GM19397 (cell line): ENCODE data around the gene DNAH11.

Source experiments
- ATAC-seq: cut with Tn5 transposase; IDR thresholded peaks from one replicate; pipeline ENCODE4 v1.9.1; 2021; ENCODE audit warnings: mild to moderate bottlenecking, moderate library complexity; ENCODE audit not compliant: unreplicated experiment

The DNAH11 gene

GRCh38 chr7:21547501-21547900 is 4.7 kb downstream of the DNAH11 start:
- no peak for ATAC-seq

GRCh38 chr7:21548491-21548890 is 5.7 kb downstream of the DNAH11 start:
- ATAC-seq = no peak

GRCh38 chr7:21550076-21550475 is 7.2 kb downstream of the DNAH11 start:
- no peak for ATAC-seq

DNA sequence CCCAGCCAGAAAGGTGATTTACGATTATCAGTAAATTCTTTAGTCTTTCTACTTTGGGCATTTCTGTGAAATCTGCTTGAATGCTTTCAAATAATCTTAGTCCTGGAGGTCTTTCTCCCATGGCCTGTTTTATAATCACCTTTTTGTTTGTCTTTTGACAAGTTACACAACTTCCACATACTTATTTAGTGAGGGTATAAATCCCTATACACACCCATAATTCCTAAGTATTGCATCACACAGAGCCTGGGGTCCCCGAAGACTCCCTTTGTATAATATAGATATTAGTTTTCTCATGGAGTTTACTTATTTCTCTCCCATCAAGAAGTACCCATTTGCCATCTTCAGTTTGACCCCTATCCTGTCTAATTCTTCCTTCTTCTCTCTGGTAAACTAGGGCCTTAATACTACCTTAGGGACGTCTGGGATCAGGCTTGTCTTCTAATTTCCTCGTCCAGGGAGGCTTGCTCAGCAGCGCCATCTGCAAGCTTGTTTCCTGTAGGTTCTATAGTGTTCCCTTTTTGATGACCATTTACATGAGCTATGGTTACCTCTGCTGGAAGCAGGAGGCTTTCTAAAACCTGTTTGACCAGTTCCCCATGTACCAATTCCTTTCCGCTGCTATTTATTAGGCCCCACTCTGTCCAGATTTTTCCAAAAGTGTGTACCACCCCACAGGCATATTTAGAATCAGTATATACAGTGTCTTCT is 8.1 kb downstream of the DNAH11 start:
- no peak for ATAC-seq

GRCh38 chr7:21562385-21562784 is 19.5 kb downstream of the DNAH11 start:
- ATAC-seq = no peak

DNA sequence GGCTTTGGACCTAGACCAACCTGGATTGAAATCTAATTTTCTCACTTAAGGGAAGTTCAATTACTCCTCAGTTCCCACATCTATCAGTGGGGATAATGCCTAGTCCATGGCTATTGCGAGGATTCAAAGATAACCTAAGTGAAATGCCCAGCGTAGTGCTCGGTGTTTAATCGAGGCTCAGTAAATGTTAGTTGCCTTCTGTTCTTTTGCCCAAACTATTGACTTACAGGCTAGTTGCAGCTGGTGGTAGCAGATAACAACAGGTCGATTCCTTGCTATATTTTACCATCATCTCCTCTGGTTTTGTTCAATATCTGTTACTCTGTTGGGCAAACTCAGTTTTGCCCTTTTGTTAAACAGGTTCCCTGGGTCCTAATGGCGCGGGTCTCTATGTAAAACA is 22.8 kb downstream of the DNAH11 start:
- ATAC-seq = no peak

GRCh38 chr7:21566094-21566493 is 23.3 kb downstream of the DNAH11 start:
- ATAC-seq = no peak

GRCh38 chr7:21568762-21569161 is 25.9 kb downstream of the DNAH11 start:
- ATAC-seq = no peak

- ATAC-seq = no peak
These were observed 29.8 kb downstream of the DNAH11 start for GRCh38 chr7:21572331-21573313.

DNA sequence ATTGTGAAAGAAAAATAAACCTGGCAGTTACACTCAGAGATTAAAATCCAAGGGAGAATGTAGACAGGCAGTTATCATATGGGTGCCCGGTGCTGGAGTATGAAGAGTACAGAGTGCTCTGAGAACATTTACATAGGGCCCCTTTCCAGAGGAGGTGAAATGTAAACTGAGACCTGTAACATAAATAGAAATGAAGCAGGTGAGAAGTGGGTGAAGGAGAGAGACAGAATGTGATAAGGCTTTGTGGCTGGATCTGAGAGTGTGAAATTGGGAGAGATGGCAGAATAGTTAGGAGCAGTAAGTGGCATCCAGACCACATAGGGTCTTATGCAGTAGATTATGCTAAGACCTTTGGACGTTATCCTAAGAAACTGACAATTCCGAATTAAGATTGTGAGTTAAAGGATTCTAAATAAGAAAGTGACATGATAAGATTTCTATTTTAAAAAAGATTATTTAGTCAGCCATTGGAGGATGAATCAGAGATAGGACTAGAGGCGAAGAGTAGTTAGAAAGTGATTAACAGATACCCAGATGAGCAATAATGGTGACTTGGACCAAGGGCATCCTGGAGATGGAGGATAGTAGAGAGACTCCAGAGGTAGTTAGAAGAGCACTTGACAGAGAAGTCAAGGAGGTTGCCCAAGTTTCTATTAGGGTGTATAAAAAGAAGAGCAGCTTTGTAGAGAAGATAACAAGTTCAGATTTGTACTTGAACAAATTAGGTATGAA is 36.7 kb downstream of the DNAH11 start:
- ATAC-seq = no peak

GRCh38 chr7:21580073-21580521 is 37.3 kb downstream of the DNAH11 start:
- ATAC-seq = no peak

DNA sequence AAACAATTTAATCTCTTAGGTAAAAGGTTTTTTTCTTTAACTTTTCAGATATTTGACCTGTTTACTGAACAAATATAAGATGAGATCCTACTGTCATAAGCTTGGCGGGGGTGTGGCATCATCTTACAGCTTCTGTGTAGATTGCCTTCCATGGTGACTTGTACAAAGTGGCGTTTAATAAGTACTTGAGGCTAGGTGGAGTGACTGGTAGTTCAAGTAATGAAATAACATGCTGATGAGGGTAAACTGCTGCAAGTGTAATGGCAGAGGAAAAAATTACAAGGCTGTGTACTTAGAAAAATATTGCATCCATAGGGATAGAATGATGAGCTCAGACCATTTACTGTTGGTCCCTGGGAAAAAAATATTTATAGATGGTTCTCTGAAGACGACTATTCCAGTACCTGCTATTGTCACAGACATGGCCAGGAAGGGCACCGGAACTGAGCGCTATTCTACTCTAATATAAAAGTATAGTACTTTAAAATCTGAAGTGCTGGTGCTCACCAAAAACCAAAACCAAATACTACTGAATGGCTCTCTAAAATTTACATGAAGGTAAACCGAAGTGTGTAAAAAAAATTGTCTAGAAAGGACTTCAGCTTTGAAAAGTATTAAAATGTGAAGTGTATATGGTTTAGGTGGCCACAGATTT is 42.4 kb downstream of the DNAH11 start:
- ATAC-seq = no peak

GRCh38 chr7:21587139-21587784 is 44.4 kb downstream of the DNAH11 start:
- no peak for ATAC-seq

DNA sequence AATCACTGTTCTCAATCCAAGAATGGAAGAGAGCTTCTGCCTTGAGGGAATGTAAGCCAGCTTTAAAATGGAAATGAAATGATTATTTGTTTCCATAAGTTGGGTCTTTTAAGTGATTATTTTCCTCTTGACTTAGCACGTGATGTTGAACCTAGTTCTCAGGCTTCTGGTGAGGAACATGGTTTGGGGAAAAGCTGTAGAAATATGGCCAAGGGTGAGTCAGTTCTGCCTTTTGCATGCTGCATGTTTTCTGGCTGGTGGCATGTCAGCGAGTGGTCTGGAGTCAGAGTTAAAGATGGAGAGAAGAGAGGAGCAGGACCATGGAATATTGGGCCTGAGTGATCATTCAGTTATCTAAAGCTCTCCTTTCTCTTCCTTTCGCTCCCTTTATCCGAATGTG is 54.0 kb downstream of the DNAH11 start:
- ATAC-seq = no peak

GRCh38 chr7:21603462-21603861 is 60.6 kb downstream of the DNAH11 start:
- ATAC-seq = no peak

GRCh38 chr7:21603972-21604749 is 61.3 kb downstream of the DNAH11 start:
- no peak for ATAC-seq

DNA sequence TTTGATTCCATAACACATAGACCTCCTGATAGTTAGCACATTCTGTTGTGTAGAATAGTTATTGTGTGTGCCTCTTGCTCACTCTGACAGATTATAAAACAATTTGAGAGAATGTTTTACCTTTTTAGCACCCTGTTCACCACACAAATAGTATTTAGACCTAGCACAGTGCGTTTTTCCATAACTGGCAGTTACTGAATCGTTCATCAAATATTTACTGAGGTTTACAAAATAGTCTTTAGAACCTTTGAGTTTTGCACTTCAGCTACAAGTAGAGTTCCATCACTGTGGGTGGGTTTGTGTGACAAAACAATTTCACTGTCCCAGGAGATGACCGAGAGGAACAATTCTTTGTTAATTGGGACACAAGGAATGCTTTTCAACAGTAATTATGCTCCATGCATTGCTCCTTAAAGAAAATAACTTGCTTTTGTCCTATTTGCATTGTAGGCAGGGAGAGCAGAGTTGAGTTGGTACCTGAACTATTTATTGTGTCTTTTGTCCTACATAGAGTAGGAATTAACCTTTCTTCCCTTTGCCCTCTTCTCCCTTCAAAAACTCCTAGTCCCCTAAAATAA is 62.3 kb downstream of the DNAH11 start:
- ATAC-seq = no peak

DNA sequence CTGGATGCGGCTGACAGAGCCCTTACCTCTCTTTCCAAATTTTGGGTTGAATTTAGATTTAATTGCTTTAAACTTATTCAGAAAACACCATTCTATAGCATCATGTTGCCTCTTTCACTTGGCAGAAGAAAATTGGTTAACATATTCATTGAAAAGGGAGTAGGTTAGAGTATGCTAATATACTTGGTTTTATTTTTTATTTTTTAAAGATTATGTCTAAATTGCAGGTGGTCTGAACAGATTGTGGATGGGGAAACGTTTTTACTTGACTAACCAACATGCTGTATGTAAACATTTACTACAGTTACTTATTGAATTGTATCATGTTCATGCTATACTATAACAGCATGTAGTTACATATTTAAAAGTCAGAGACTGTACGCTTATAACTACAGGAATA is 65.6 kb downstream of the DNAH11 start:
- no peak for ATAC-seq

GRCh38 chr7:21611129-21611528 is 68.3 kb downstream of the DNAH11 start:
- ATAC-seq = no peak
